Right atrium auricular region (tissue), 2 donors: ENCODE results near the gene CABLES2. TPM values are rescaled to one million over a fixed set of nuclear protein-coding genes. Genes with fewer than 3 reads are reported as not detected.
A peak's percentile ranks its signal among the peaks of the same experiment; 100 is the strongest.

Experiments used
- DNase-seq: peaks from one replicate; pipeline ENCODE4 v3.0.0-alpha.2; 2019; ENCODE audit warnings: low spot score
- H3K27ac ChIP-seq, 2 donors: fragments of 200-600 bp; sonication (generic); 1 replicate in 1 of 2; 2 replicates in 1 of 2; pipeline ENCODE4 v1.5.1; 2016 to 2019
- H3K27me3 ChIP-seq, 2 donors: fragments of 200-600 bp; sonication (generic); one replicate each; pipeline versions ENCODE4 v1.5.1 to v1.6.0; 2017 to 2019
- H3K36me3 ChIP-seq: fragments of 200-600 bp; sonication (generic); one replicate; pipeline ENCODE4 v1.5.1; 2016
- H3K4me1 ChIP-seq, 2 donors: fragments of 200-600 bp; sonication (generic); one replicate each; pipeline versions ENCODE4 v1.5.1 to v1.6.0; 2017 to 2019
- H3K4me3 ChIP-seq, 2 donors: fragments of 200-600 bp; sonication (generic); 1 replicate in 1 of 2; 2 replicates in 1 of 2; pipeline ENCODE4 v1.5.1; 2017 to 2019; ENCODE audit warnings: mild to moderate bottlenecking in 1 of 2, moderate library complexity in 1 of 2
- H3K9me3 ChIP-seq, 2 donors: fragments of 200-600 bp; sonication (generic); one replicate each; pipeline ENCODE4 v1.5.1; 2019
- total RNA-seq, 2 donors: library from RNA; depleted of rRNA; stranded (reverse); fragments of >200 nt; gene quantifications; one replicate each; pipeline ENCODE4 v1.1.0, GENCODE V29; 2016
- TF ChIP-seq, protein P1 (sequence below), 2 donors: fragments of 200-600 bp; sonication (generic); IDR thresholded peaks; one replicate each; pipeline ENCODE4 v1.5.1; 2019; ENCODE audit warnings: antibody characterized with exemption in 2 of 2

Gene CABLES2
- total RNA-seq, 2 donors from 2014 or later, result 10.8 to 17.7 TPM

DNA sequence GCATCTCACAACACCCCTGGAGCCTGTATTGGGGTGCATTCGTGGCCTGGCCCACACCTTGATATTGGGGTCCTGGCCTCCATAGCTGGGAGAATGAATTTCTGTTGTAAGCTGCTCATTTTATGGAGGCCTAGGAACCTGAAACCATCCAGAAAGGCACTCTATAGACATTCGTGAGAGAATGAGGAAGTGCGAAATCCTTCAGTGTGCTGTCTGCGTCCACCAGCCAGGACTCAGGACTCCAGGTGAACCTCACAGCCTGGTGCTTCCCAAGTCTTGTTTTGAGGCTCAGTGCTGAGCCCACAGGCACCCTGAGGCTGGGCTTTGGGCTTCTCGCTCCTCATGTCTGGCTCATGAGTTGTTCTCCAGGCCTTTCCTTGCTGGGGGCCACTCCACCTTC is 32.1 kb upstream of the CABLES2 start:
- H3K27me3 ChIP-seq, result no peaks in the 10 kb centered on the region
- H3K4me3 ChIP-seq, result no peak overlapping the region
- no peaks in the 10 kb centered on the region for H3K36me3 ChIP-seq
- no peak overlapping the region for H3K27ac ChIP-seq
- TF ChIP-seq, protein P1, sequence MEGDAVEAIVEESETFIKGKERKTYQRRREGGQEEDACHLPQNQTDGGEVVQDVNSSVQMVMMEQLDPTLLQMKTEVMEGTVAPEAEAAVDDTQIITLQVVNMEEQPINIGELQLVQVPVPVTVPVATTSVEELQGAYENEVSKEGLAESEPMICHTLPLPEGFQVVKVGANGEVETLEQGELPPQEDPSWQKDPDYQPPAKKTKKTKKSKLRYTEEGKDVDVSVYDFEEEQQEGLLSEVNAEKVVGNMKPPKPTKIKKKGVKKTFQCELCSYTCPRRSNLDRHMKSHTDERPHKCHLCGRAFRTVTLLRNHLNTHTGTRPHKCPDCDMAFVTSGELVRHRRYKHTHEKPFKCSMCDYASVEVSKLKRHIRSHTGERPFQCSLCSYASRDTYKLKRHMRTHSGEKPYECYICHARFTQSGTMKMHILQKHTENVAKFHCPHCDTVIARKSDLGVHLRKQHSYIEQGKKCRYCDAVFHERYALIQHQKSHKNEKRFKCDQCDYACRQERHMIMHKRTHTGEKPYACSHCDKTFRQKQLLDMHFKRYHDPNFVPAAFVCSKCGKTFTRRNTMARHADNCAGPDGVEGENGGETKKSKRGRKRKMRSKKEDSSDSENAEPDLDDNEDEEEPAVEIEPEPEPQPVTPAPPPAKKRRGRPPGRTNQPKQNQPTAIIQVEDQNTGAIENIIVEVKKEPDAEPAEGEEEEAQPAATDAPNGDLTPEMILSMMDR (IDR thresholded peaks at IDR 0.05), result no peak
- no peaks in the 10 kb centered on the region for H3K9me3 ChIP-seq
- no peak for DNase-seq
- H3K4me1 ChIP-seq, result peaks cover 0 to 10% of the 10 kb centered on the region in 2 donors

GRCh38 chr20:62437927-62438326 is 30.8 kb upstream of the CABLES2 start:
- Histone ChIP-seq H3K4me3 (no peak overlapping the region), H3K36me3 (no peaks in the 10 kb centered on the region), H3K9me3 (no peaks in the 10 kb centered on the region), H3K27me3 (no peaks in the 10 kb centered on the region), H3K4me1 (peaks cover 0 to 22% of the 10 kb centered on the region in 2 donors), H3K27ac (no peak overlapping the region)
- TF ChIP-seq, protein P1 (IDR thresholded peaks at IDR 0.05), result no peak
- DNase-seq, result no peak

DNA sequence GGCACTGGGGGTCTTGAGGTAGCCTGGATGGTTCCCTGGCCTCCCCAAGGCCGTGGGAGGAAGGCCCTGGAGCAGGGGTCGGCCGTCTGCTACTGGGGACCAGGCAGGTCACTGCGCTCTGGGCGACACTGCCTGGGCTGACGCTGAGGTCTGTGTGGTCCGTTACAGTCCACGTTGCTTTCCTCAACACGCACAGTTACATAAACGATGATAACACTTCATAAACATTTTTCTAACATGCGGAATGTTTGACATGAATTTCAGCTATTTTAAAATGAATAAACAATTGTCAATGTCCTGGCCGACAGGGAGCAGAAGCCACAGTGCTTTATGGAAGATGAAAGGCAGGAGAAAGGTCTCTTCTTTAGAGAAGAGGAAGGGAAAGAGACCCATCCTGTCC is 30.4 kb upstream of the CABLES2 start:
- Histone ChIP-seq H3K4me3 (no peak overlapping the region), H3K36me3 (no peaks in the 10 kb centered on the region), H3K4me1 (peaks cover 0 to 22% of the 10 kb centered on the region in 2 donors), H3K27me3 (no peaks in the 10 kb centered on the region), H3K9me3 (no peaks in the 10 kb centered on the region), H3K27ac (no peak overlapping the region)
- DNase-seq, result no peak
- TF ChIP-seq, protein P1 (IDR thresholded peaks at IDR 0.05), result no peak

DNA sequence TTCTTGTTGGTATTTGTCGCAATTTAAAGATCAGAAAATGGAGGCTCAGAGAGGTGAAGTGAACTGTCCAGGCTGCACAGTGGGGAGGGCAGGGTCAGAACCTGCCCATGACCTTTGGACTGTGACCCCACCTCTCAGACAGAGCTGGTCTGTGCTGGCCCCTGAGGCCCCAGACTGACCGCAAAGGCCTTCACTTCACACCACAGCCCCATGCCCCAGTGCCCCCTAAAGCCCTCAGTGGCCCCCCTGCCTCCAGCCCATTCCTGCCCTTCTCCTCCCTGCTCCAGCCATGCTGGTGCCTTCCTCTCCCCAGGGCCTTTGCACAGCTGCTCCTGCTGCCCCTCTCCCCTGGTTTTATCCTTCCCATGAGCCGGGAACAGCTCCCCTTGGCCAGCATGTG is 29.6 kb upstream of the CABLES2 start:
- TF ChIP-seq, protein P1 (IDR thresholded peaks at IDR 0.05), result no peak

DNA sequence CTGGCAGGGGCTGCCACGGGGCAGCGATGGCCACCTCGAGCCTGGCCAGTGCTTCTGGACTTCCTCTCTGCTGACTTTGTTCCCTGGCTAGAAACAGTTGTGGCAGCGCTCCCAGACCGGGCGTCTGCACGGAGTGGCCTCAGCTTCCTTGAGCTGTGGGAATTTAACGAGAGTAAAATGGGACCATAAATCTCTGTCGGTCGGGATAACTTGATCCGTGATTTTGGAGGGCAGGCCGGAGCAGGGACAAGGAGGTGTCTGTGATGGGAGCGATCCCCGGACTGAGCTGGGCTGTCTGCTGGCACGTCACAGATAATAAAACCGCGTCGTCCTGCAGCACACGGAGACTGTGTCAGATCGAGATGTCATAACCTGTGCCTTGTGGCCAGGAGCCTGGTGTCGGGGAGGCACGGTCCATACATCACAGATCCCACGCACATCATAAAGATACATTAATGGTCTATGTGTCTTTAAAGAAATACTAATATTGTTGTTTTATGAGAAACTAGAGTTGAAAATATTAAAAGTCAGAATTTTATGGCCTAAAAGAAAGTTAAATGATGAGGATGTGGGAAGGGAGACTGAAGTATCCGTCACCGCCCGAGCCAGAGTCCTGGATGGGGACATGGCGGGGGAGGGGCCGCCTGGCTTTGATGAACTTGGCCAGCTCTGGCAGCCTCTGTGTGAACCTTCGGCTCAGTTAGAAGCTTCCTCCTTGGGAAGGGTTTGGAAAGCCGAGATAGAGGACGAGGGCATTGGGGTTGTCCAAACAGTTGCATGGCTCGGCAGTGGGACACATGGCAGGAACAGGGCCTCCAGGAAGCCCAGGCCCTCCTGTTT is 26.8 kb upstream of the CABLES2 start:
- peaks cover 0 to 22% of the 10 kb centered on the region in 2 donors for H3K4me1 ChIP-seq
- no peak overlapping the region for H3K4me3 ChIP-seq
- no peaks in the 10 kb centered on the region for H3K27me3 ChIP-seq
- no peaks in the 10 kb centered on the region for H3K9me3 ChIP-seq
- peak overlapping the region; percentile 12 to 35 for H3K27ac ChIP-seq
- DNase-seq, result peak; percentile 70
- no peaks in the 10 kb centered on the region for H3K36me3 ChIP-seq
- TF ChIP-seq, protein P1 (IDR thresholded peaks at IDR 0.05), result no peak

More for the DNA sequence above, 29.6 kb upstream of the CABLES2 start:
- DNase-seq, result no peak
- peaks cover 0 to 22% of the 10 kb centered on the region in 2 donors for H3K4me1 ChIP-seq
- no peak overlapping the region for H3K4me3 ChIP-seq
- no peaks in the 10 kb centered on the region for H3K36me3 ChIP-seq
- no peaks in the 10 kb centered on the region for H3K9me3 ChIP-seq
- no peak overlapping the region for H3K27ac ChIP-seq
- H3K27me3 ChIP-seq, result no peaks in the 10 kb centered on the region
